BLaER1 (cell line): ENCODE measurements around the gene UBFD1.

Experiments used
- H3K27ac ChIP-seq: shearing (Covaris generic); formaldehyde crosslinking; 2 replicates; pipeline ENCODE4 v1.8.1; 2022
- H3K27me3 ChIP-seq: shearing (Covaris generic); formaldehyde crosslinking; 2 replicates; pipeline ENCODE4 v1.8.1; 2022
- H3K36me3 ChIP-seq: shearing (Covaris generic); formaldehyde crosslinking; 2 replicates; pipeline ENCODE4 v1.8.1; 2022
- H3K4me1 ChIP-seq: shearing (Covaris generic); formaldehyde crosslinking; 2 replicates; pipeline ENCODE4 v1.8.1; 2022
- H3K4me2 ChIP-seq: shearing (Covaris generic); formaldehyde crosslinking; 2 replicates; pipeline ENCODE4 v1.8.1; 2022
- H3K4me3 ChIP-seq: shearing (Covaris generic); formaldehyde crosslinking; 2 replicates; pipeline ENCODE4 v1.8.1; 2022
- H3K9ac ChIP-seq: shearing (Covaris generic); formaldehyde crosslinking; 2 replicates; pipeline ENCODE4 v1.8.1; 2022
- H3K9me3 ChIP-seq: shearing (Covaris generic); formaldehyde crosslinking; 2 replicates; pipeline ENCODE4 v1.8.1; 2022
- H4K20me1 ChIP-seq: shearing (Covaris generic); formaldehyde crosslinking; 2 replicates; pipeline ENCODE4 v1.8.1; 2022
- Cebpa-rat ChIP-seq: shearing (Covaris generic); IDR thresholded peaks from 2 replicates; pipeline ENCODE4 v1.8.1; 2022

The UBFD1 gene

GRCh38 chr16:23523876-23524385 is 33.6 kb upstream of the UBFD1 start:
- peaks cover 8% of the 10 kb centered on the region for H3K4me1 ChIP-seq
- H3K36me3 ChIP-seq = peaks cover 83% of the 10 kb centered on the region
- H3K27ac ChIP-seq = no peak overlapping the region
- H3K4me2 ChIP-seq = no peak overlapping the region
- H3K4me3 ChIP-seq = no peak overlapping the region
- no peak for TF ChIP-seq Cebpa-rat
- H4K20me1 ChIP-seq = no peaks in the 10 kb centered on the region
- no peak overlapping the region for H3K9ac ChIP-seq
- no peaks in the 10 kb centered on the region for H3K27me3 ChIP-seq
- H3K9me3 ChIP-seq = no peaks in the 10 kb centered on the region

- no peaks in the 10 kb centered on the region for H4K20me1 ChIP-seq
- no peak overlapping the region for H3K9ac ChIP-seq
- peaks cover 83% of the 10 kb centered on the region for H3K36me3 ChIP-seq
- no peak overlapping the region for H3K4me3 ChIP-seq
- H3K27ac ChIP-seq = no peak overlapping the region
- no peak for TF ChIP-seq Cebpa-rat
- no peak overlapping the region for H3K4me2 ChIP-seq
- H3K4me1 ChIP-seq = no peaks in the 10 kb centered on the region
- H3K27me3 ChIP-seq = no peaks in the 10 kb centered on the region
- no peaks in the 10 kb centered on the region for H3K9me3 ChIP-seq
Measured at GRCh38 chr16:23524886-23525285, 32.6 kb upstream of the UBFD1 start.

DNA sequence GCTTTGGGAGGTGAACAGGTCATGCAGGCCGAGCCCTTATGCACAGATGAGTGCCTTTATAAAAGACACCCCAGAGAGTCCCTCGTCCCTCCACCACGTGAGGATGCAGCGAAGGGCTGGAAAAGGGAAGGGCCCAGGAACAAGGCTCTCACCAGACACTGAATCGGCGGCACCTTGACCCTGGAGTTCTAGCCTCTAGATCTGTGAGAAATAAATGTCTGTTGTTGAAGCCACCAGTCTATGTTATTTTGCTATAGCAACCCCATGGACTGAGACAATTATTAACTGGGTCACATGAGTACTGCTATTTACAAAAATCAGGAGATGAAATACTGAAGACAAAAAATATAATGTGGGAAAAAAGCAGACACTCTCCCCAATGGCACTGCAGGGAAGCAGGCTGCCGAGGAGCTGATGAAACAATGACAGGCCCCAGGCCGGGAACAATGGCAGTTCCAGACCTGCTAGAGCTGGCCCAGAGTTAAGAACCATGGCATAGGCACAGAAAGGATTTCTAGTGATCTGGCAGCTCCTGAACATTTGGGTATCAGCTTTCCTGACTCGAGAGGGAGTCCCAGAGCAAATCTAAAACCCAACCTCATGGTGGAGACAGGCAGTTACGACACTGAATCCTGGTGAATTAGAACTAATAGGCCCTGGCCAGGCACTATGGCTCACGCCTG is 29.4 kb upstream of the UBFD1 start:
- Histone ChIP-seq H3K36me3 (peaks cover 93% of the 10 kb centered on the region), H3K9ac (no peak overlapping the region)
- no peak for TF ChIP-seq Cebpa-rat

DNA sequence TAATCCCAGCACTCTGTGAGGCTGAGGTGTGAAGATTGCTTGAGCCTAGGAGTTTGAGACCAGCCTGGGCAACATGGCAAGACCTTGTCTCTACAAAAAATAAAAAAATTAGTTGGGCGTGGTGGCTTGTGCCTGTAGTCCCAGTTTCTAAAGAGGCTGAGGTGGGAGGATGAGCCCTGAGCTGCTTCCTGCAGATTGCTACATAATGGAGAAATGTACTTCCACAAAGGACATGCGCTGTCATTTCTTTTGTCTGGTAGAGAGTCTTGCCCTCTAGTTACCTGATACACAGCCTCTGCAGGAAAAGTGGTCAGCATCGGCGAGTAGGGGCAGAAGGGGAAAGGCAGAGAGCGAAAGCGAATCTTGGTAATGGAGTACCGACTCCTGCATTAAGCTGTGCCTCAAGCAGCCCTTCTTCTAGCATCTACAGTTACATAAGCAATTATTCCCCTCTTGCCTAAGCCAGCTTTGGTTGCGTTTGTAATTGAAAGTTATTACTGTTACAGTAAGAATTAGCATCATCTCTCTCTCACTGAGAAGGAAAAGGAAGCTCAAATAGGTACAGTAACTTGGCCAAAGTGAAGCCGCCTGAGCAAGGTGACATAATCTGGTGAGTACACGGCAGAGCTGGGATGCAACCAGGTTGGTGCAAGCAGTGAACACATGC is 28.8 kb upstream of the UBFD1 start:
- no peak for TF ChIP-seq Cebpa-rat
- no peak overlapping the region for H3K9ac ChIP-seq
- H3K27me3 ChIP-seq = no peaks in the 10 kb centered on the region
- H3K4me3 ChIP-seq = no peak overlapping the region
- H4K20me1 ChIP-seq = no peaks in the 10 kb centered on the region
- no peaks in the 10 kb centered on the region for H3K9me3 ChIP-seq
- no peak overlapping the region for H3K4me2 ChIP-seq
- no peaks in the 10 kb centered on the region for H3K4me1 ChIP-seq
- H3K27ac ChIP-seq = no peak overlapping the region
- H3K36me3 ChIP-seq = peaks cover 93% of the 10 kb centered on the region

More for the DNA sequence above, 29.4 kb upstream of the UBFD1 start:
- Histone ChIP-seq H3K4me1 (no peaks in the 10 kb centered on the region), H3K4me3 (no peak overlapping the region), H3K27ac (no peak overlapping the region), H3K27me3 (no peaks in the 10 kb centered on the region), H3K9me3 (no peaks in the 10 kb centered on the region), H4K20me1 (no peaks in the 10 kb centered on the region), H3K4me2 (no peak overlapping the region)

DNA sequence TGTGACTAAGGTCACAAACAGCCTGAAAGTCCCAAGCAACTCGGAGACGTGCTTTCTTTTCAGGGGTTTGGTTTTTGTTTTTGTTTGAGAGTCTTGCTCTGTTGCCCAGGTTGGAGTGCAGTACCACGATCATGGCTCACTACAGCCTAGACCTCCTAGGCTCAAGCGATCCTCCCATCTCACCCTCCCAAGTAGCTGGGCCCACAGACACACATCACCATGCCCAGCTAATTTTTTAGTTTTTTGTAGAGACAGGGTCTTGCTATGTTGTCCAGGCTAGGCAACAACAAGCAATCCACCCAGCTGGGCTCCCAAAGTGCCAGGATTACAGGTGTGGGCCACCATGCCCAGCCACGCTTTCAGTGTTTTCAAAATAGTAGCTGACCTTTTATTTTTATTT is 27.5 kb upstream of the UBFD1 start:
- Histone ChIP-seq H3K27ac (no peak overlapping the region), H3K4me2 (no peak overlapping the region), H3K9ac (no peak overlapping the region), H3K4me3 (no peak overlapping the region), H3K27me3 (no peaks in the 10 kb centered on the region), H4K20me1 (no peaks in the 10 kb centered on the region), H3K4me1 (no peaks in the 10 kb centered on the region), H3K36me3 (peaks cover 93% of the 10 kb centered on the region), H3K9me3 (no peaks in the 10 kb centered on the region)
- no peak for TF ChIP-seq Cebpa-rat

DNA sequence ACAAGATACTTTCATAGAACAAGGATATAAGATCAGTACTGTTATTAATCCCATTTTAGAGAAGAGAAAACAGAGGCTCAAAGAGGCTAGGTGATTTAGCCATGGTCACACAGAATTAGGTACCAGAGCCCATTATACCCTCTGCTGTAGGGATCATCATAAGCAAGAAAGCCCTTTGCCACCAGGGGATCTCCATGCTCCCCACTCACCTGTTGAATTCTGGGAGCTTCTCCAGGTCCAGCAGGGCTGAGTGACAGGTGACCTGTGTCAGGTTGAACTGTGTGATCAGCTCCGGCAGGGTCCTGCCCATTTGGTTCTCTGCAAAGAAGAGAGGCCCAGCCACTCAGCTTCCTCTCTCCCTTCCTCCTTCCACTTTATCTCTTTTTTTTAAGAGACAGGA is 25.1 kb upstream of the UBFD1 start:
- H3K27ac ChIP-seq = no peak overlapping the region
- H3K4me3 ChIP-seq = no peak overlapping the region
- no peak overlapping the region for H3K9ac ChIP-seq
- H4K20me1 ChIP-seq = no peaks in the 10 kb centered on the region
- no peak overlapping the region for H3K4me2 ChIP-seq
- H3K4me1 ChIP-seq = no peaks in the 10 kb centered on the region
- peaks cover 95% of the 10 kb centered on the region for H3K36me3 ChIP-seq
- no peaks in the 10 kb centered on the region for H3K27me3 ChIP-seq
- no peak for TF ChIP-seq Cebpa-rat
- H3K9me3 ChIP-seq = no peaks in the 10 kb centered on the region

DNA sequence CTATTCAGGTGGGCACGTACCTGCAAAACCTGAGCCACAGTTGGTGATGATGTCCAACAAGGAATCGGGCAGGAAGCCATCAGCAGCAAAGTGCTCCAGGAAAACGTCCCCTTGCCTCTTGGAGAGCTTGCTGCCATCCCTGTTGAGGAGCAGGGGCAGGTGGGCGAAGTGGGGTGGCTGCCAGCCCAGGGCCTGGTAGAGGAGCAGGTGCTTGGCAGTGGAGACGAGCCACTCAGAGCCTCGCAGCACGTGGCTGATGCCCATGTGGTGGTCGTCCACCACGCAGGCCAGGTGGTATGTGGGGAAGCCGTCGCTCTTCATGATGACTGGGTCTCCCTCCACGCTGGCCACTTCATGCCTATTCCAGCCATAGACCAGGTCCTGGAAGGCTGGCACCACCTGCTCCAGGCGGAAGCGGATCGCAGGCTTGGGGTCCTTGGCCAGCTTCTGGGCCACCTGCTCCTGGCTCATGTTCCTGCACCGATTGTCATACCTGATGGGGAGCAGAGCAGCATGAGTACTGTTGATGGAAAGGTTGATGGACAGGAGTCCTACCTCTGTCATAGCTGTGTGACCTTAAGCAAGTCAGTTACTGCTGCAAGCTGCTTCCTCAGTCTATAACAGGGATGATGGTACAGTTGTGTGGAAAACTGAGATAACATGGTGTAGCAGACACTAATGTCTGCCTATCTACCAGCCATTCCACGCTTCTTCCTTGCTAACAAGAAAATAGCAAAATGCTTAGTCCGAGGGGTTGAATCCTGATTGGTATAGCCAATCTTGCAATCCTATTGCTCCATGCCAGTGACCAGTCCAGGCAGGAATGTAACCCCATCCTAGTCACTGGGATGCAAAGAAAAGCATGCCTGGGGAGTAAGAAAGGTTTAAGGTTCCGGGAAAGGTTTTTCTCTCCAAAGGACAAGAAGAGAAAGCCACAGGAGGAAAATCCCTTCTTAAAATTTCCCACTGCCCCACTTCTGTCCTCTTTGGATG is 22.4 kb upstream of the UBFD1 start:
- Histone ChIP-seq H3K27ac (no peak overlapping the region), H3K9me3 (no peaks in the 10 kb centered on the region)

GRCh38 chr16:23535901-23536300 is 21.6 kb upstream of the UBFD1 start:
- H3K27ac ChIP-seq = no peak overlapping the region
- no peak for TF ChIP-seq Cebpa-rat

More for the DNA sequence above, 22.4 kb upstream of the UBFD1 start:
- Histone ChIP-seq H3K9ac (no peak overlapping the region), H3K36me3 (peaks cover 96% of the 10 kb centered on the region), H3K4me1 (no peaks in the 10 kb centered on the region), H3K27me3 (no peaks in the 10 kb centered on the region), H3K4me3 (no peak overlapping the region), H4K20me1 (0 out of 2 replicates have a peak, but pooled peaks cover 2% of the 10 kb centered on the region), H3K4me2 (no peak overlapping the region)
- no peak for TF ChIP-seq Cebpa-rat

DNA sequence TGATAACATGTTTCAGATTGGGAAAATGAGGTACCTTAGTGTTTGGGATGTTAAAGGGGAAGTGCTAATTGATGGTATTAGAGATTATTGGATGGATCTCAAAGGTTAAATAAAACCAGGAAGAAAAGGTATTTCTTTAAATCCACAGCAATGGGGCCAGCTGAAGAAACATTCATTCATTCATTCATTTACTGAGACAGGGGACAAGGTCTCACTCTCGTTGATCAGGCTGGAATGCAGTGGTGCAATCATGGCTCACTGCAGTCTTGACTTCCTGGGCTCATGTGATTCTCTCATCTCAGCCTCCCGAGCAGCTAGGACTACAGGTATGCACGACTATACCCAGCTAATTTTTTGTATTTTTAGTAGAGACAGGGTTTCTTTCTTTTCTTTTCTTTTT is 20.1 kb upstream of the UBFD1 start:
- H3K4me1 ChIP-seq = no peaks in the 10 kb centered on the region
- H3K27me3 ChIP-seq = no peaks in the 10 kb centered on the region
- H3K27ac ChIP-seq = no peak overlapping the region
- no peak overlapping the region for H3K4me3 ChIP-seq
- no peak overlapping the region for H3K9ac ChIP-seq
- TF ChIP-seq Cebpa-rat = no peak
- no peaks in the 10 kb centered on the region for H3K9me3 ChIP-seq
- 0 out of 2 replicates have a peak, but pooled peaks cover 7% of the 10 kb centered on the region for H4K20me1 ChIP-seq
- H3K4me2 ChIP-seq = no peak overlapping the region
- peaks cover 98% of the 10 kb centered on the region for H3K36me3 ChIP-seq

More at GRCh38 chr16:23535901-23536300, 21.6 kb upstream of the UBFD1 start:
- Histone ChIP-seq H3K36me3 (peaks cover 96% of the 10 kb centered on the region), H3K9ac (no peak overlapping the region), H3K27me3 (no peaks in the 10 kb centered on the region), H3K4me3 (no peak overlapping the region), H3K4me2 (no peak overlapping the region), H3K9me3 (no peaks in the 10 kb centered on the region), H4K20me1 (0 out of 2 replicates have a peak, but pooled peaks cover 7% of the 10 kb centered on the region), H3K4me1 (no peaks in the 10 kb centered on the region)
